DMS53 treated with DMSO at 0.1 percent for 48 hours (cell line): ENCODE results near the gene FOXP2.
"Not testable (repeated sequence)": the region's sequence is repeated elsewhere in the genome, so short reads cannot be mapped to it uniquely, and the experiment has no call there.

Experiments used
- DNase-seq: peaks from one replicate; lab custom pipeline; 2025; ENCODE audit not compliant: unreplicated experiment; lab: John Stamatoyannopoulos, UW

FOXP2 gene

DNA sequence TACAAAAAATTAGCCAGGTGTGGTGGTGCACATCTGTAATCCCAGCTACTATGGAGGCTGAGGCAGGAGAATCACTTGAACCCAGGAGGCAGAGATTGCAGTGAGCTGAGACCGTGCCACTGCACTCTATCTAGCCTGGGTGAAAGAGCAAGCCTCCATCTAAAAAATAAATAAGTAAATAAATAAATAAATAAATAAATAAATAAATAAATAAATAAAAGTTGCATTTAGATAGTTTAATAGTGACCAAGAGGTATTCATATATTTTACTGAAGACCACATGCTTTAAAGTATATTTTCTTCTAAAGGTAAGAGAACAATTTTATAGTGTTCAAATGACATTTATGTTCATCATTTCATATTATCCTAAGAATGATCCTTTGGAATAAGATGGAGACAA, 82.9 kb downstream of the FOXP2 start:
- DNase-seq, result not testable (repeated sequence)

DNA sequence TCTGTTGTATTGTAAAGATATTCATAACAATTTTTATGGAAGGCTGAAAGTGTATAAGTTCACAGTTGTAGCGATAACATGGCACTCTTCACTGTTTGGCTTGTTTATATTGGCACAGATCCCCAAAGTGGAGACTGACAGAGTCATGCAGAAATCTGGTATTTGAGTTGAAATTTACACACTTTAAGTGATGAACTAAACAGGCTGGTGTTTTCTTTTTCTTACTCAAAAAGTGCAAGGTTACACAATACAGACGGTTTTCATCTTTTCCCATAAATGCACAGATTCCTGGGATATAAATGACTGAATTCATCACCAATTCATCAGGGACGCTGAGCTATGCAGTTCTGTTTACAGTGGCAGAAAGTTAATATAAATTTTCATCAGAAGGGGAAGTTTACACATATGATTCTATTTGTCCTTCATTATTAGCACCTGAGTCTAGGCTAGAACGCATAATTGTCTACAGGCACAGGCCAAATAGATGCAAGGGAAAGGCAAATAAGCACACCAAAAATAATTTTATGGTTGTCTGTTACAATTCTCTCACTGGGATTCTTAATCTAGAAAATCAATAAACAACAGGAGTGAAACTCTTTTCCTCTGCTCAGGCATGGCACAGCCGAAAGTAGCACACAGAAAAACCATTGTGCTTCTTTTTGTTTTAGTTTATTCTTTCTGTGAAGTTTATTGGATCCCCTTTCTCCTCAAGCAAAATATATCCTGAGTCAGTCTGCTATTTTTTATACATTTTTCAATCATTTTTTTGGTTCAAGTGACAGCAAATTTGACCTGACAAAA, 88.0 kb downstream of the FOXP2 start:
- DNase-seq, result peak; percentile 59

DNA sequence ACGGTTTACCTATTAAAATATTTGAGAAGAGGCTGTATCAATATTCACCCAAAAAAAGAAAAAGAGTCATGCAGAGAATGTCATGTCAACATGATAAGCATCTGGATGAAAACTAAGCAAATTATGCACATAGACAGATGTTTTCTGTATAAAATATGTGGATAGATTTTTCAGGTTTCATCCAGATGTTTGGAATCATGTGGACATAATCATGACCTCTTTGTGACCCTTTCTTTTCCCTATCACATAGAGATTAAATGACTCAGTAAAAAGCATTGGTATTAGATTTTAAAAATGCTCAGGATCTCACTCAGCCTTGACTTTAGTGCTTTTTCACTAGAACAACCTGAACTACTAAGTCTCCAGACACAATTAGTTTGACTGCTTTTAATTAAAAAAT, 90.0 kb downstream of the FOXP2 start:
- peak; percentile 11 for DNase-seq

DNA sequence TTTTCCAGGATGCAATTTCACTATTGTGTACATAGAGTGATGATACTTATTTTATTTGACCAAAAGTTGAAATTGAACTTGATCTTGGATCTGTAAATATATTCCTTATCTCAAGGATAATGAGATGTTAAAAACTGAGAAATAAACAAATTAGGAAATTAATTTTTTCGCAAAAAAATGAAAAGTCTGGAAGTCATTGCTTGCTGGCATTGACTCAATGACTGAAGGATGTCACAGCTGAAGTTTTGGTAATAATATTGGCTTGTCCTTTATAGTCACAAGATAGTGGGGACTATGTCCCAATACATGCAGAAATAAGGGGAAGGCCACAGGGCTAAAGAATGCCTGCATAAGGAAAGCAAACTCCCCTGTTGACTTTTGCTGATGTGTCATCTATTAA, 92.8 kb downstream of the FOXP2 start:
- no peak for DNase-seq

DNA sequence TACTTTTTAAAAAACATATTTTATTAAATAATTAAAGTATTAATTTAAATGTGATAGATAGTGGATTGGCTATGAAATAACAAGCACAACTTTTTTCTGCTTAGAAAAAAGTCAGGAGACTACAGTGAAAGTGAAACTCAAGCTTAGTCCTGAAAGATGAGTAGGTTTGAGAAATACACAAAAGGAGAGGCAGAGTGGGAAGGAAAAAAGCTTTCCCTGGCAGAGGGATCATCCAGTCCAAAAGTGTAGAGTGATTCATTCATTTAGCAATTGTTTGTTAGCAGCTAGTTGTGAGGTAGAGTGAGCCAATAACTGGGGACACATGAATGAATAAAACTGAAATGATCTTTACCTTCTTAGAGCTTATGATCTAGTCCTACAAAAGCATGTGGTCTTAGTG, 93.5 kb downstream of the FOXP2 start:
- DNase-seq, result peak; percentile 17

DNA sequence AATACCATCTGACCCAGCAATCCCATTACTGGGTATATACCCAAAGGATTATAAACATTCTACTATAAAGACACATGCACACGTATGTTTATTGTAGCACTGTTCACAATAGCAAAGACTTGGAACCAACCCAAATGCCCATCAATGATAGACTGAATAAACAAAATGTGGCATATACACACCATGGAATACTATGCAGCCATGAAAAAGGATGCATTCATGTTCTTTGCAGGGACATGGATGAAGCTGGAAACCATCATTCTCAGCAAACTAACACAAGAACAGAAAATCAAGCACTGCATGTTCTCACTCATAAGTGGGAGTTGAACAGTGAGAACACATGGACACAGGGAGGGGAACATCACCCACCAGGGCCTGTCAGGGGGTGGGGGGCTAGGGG, 96.2 kb downstream of the FOXP2 start:
- DNase-seq, result not testable (repeated sequence)

DNA sequence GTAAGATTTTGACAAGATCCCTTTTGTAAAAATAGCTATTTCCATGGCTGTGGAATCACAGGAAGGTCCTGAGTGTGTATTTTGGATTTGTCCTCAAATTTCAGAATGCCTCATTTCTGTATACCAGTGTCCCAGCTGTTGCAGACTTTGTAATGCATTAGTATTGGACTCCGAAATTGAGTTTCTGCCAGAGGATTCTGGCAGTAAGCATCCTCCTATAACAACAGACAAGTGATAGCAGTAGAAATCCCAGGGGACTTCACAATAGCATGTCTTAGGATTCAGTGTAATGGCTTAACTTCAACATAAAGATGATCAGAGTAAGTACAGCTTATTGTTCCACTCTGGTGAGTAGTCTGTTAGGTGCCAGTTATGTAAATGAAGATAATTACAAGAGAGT, 104.6 kb downstream of the FOXP2 start:
- no peak for DNase-seq

DNA sequence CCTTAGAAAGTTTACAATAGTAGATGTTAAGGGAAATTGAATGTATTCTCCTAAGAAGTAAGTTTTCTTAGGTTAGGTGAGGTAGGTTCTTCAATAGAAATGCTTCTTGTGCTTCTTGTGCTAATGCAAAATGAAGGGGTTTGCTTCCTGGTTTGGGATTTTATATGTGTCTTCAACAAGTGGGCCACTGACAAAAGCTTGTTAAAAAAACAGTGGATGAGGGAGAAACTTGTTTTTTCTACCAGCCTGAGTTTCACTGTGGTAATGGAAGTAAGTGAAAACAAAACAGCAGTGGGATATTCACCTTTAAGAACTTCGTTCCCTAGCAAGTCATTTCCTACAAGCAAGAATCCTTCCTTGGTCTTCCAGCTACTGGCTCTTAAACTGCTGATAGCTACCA, 107.5 kb downstream of the FOXP2 start:
- no peak for DNase-seq

DNA sequence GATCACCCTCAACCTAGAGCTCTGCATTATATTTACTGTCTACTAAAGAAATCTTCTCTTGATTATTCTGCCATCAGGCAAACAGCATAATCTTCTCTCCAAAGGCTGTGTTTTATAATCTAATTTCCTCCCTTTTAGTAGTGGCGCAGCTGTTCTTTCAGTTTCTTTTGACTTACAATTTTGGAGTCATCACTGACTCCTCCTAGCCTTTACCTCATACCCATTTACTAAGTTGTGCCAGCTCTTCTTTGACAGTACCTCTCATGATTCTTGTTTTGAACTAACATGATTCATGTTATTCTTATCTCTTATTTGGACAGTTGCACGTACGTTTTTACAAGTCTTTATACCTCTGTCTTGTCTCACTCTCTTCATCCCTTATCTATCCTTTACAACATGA, 113.0 kb downstream of the FOXP2 start:
- no peak for DNase-seq

DNA sequence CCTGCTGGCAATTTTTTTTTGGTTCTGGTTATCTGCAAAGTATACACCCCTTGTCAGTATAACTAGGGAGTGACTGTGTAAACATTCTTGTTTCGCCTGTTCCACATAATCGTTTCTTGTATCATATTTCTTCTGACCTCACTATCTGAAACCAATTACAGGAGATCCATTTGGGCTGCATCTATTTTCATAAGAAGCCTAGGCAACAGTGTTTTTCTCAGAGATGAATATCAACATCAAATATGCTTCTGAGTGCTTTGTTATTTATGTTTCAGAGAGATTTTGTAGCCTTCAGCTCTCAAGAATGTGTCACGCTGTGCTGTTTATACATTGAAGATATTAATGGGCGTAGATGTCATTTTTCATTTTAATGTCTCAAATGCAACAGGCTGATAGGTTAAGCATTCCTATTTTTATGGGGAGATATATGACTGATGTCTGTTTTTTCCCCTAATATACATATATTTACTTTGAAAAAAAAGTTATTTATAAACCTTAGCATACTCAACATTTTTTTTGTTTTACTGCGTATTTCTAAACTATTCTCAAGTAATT, 115.5 kb downstream of the FOXP2 start:
- DNase-seq, result peak; percentile 79

DNA sequence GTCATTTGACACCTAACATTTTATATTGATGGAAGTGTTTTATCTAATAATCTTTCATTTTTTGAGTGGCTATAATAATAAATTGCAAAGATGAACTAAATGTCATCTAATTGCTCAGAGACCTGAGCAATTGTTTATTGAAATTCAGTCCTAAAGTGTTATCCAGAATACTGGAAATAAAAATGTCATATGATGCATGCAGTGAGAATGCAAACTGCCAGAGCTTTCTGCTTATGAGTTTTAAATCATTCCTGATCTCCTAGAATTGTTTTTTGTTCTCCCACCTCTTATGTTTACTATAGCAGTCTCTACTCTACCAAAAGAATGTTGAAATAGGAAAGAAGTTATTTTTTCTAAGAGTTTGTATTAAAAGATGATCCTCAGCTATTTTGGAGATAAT, 116.7 kb downstream of the FOXP2 start:
- no peak for DNase-seq

DNA sequence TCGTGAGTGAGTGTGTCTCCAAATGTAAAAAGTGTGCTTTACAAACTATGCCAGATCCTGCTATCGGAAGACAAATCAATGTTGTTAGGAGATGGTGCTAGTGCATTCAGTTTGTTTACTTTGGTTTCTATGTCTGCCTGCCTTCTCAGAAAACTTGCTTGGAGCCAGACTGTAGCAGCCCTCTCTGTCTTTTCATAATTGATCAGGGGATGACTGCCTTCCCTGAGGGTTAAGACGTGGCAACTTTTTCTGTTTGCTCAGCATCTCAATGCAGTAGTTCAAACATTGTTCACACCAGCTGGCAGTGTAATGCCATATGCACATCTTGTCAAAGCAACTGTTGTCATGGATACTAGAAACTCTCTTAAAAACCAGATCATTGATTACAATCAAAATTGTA, 118.5 kb downstream of the FOXP2 start:
- peak; percentile 85 for DNase-seq

DNA sequence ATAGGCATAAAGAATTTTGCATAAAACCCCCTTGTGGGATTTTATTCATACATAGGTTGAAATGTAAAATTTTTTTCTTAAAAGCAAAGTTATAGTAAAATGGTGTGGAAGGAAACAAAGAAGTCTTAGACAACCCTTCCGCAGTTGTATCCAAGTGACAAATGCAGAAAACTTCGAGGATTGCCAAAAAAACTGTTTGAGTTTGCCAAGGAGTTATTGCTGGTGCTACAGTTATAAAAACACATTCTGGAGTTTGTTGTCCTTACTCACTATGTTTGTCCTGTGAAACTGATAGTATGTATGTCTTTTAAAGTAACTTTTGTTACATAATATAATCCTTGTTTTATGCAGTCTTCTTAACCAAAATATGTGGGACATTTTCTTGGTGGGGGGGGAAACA, 120.3 kb downstream of the FOXP2 start:
- no peak for DNase-seq

DNA sequence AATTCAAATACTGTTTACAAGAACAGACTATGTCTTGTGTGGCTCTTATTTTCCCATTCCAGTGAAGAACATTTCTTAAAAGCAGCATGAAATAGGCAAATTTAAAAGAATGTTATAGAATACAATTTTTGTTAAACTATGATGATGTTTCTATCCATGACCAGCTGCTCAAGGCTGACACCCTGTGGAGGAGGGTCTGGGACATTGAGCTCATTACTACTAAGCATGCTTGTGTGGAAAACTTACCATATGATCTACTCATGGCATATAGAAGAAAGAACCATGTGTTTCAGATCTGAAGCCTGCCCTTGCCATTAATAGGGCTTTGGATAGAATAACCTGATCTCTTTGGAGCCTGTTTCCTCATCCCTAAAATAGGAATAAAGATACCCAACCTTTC, 125.0 kb downstream of the FOXP2 start:
- DNase-seq, result peak; percentile 28

DNA sequence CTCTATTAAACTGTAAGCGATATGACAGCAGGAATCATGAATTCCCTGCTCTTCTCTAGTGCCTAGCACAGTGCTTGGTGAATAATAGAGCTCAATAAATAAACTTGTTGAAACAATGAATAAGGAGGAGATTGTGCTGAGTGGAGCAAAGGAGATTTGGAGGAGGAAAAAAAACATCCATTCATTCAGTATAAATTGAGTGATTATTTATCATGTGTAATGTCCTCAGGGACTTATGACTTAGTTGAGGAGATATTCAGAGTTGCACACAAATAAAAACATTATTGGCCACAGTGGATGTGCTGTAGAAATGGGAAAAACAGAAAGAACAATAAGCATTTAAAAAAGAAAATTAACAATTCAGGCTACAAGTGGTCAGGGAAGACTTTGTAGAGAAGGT, 125.7 kb downstream of the FOXP2 start:
- DNase-seq, result no peak

DNA sequence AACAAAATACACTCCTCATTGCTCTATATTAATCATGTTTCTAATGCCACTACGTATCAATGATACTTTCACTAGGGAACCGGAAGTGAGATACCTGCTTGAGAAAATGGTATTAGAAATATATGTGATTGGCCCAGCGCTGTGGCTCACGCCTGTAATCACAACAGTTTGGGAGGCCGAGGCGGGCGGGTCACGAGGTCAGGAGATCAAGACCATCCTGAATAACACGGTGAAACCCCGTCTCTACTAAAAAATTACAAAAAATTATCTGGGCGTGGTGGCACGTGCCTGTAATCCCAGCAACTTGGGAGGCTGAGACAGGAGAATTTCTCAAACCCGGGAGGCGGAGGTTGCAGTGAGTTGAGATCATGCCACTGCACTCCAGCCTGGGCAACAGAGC, 132.7 kb downstream of the FOXP2 start:
- DNase-seq, result not testable (repeated sequence)

DNA sequence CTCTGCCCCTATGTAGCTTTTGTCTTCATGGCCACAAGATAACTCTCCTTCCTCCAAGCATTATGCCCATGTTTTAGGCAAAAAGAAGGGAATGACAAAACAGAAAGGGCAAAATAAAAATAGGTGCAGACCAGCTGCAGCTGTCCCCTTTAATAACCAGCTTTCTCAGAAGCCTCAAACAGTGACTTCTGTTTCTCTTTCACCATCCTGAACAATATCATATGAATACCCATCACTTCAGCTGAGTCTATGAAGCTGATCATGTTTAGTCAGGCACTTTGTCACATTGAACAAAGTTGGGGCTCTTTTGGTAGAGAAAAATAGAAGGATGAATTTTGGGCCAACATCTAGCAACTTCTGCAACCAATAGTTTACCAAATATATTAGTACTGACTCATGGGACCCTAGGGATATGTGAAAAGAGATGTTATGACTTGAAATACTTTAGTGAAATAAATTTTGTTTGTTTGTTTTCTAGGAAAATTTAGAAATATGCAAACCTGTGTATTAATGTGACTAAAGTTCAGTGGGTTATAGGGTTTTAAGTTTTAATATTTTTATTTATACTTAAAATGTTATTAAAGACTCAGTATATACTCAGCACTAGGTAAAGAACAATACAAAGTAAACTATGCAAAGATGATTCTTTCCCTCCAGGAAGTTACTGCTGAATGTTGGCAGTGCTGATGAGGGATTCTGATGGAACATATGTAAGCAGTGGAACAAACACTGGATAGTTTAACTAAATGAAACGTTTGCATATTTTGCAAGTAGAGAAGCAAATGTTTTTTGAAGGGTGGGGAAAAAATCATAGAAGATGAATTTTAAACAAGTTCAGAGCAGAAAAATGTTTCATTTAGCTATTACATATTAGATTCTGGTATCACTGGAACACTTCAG, 133.7 kb downstream of the FOXP2 start:
- DNase-seq, result no peak

DNA sequence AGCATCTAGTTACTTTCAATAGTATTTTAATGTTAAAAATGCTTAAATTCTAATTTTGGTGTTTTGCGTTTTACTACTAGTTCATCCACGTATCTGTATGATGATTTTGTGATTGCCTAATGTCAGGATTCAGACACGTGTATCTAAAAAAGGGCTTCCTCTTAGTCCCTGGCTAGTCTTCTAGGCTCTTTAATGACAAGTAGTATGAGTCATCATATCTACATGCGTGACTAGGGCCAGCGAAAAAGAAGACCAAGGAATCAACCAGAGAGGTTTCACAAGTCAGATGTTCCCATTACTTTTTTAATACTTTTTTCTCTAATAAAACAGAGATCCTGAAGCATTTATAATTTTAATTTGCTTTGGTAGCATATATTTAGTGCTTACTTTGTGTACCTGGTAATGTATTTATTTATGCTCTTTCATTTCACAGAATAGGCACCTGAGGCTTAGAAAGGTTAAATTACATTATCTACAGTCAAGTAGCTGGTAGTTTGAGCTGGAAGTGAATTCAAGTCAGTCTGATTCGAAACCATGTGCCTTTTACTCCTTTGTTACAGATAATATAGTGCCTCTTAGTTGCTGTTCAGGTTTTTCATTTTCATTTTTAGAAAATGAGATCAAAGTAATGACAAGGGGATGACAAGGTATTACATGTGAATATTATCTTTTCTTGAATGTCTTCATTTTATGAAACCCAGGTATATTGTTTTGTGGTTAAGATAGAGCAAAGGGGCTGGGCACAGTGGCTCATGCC, 140.3 kb downstream of the FOXP2 start:
- DNase-seq, result peak; percentile 97

DNA sequence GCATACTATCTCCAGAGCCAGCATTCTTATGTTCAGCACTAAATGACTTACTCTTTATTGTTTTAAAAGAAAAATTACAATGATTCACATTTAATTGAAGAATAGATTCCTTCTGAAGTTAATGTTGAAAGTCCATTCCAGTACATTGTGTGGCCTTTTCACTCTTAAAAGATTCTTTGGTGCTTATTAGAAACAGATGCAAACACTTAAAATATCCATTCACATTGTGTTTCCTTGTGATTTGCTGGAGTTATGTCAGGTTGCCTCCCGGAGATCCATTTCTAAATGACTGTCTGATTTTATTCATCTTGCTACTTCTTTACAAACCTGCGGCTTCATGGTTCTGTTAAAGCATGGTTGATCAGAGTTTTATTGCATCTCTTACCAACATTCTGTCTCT, 152.8 kb downstream of the FOXP2 start:
- no peak for DNase-seq

DNA sequence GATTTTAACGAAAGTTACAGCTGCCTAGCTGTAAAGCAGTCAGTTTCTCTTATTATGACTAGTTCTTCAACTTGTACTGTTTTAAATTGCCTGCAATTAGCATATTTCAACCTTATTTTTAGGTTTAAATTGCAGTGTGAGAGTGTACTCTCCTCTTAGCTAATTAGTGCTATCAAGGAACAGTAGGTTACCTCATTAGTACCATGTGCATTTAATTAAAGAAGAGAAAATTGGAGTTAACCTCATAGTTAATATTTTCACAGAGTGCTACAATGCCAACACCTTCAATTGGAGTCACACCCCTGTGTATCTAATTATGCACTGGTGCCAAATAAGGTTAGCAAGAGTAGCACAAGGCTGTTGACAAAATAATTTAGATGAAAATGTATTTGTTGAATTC, 154.6 kb downstream of the FOXP2 start:
- DNase-seq, result no peak

DNA sequence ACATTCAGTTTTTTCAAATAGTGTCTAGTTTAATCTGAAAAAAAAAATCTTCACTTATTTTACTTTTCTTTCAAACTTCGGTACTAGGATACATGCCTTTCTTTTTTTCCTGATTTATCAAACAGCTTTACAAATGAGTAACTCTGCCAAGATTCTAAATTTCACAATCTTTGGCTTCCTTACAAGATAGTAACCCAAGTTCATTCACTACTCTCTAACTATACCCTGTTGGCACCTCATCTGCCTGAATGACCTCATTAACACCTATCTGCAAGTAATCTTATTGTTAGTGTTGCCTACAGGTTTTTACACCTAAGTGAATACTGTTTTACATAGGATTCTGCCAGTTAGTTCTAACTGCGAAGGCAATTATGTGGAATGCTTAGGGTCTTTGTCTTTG, 159.8 kb downstream of the FOXP2 start:
- no peak for DNase-seq
